ENCODE measurements around the gene TTC9C.
"Not testable (repeated sequence)": the region's sequence is repeated elsewhere in the genome, so short reads cannot be mapped to it uniquely, and the experiment has no call there.

TTC9C gene, protein sequence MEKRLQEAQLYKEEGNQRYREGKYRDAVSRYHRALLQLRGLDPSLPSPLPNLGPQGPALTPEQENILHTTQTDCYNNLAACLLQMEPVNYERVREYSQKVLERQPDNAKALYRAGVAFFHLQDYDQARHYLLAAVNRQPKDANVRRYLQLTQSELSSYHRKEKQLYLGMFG

GRCh38 chr11:62728171-62728988 lies at the start of gene TTC9C:
Gene TTC9C, plus strand, starts transcription at chr11:62728486. Its CDS starts 363 bp downstream, at chr11:62728849.
- H3K9me3 Mint-ChIP-seq: no peaks in the 10 kb centered on the region
- H3K4me1 Mint-ChIP-seq: peaks cover 29% of the 10 kb centered on the region
- ATAC-seq: peak; percentile 36
- peak within 1 kb of the TSS; percentile 99 for H3K27ac Mint-ChIP-seq
- peak; percentile 63 to 90 for DNase-seq (ENCODE audit: low spot score in 2 of 2)
- peaks cover 95% of the 10 kb centered on the region for H3K36me3 Mint-ChIP-seq
- H3K4me3 Mint-ChIP-seq: peak within 1 kb of the TSS; percentile 89

- Mint-ChIP-seq H3K36me3 (peaks cover 52% of the 10 kb centered on the region), H3K4me3 (peak within 1 kb of the TSS; percentile 91), H3K9me3 (no peaks in the 10 kb centered on the region), H3K4me1 (peaks cover 42% of the 10 kb centered on the region), H3K27ac (peak within 1 kb of the TSS; percentile 97)
- DNase-seq (ENCODE audit: low spot score in 2 of 2): peak; percentile 60 to 90
- ATAC-seq: peak; percentile 91
These were observed 49.3 kb upstream of the TTC9C start, which contains the start of gene UBXN1 for GRCh38 chr11:62678770-62679696. Gene UBXN1, minus strand, starts transcription at chr11:62679073. Its CDS starts 150 bp downstream, at chr11:62678923.

GRCh38 chr11:62680825-62681240 lies 47.5 kb upstream of the TTC9C start:
- peaks cover 35% of the 10 kb centered on the region for H3K36me3 Mint-ChIP-seq
- H3K9me3 Mint-ChIP-seq: no peaks in the 10 kb centered on the region
- peak; percentile 81 for ATAC-seq
- DNase-seq (ENCODE audit: low spot score in 2 of 2): peak in 1 of 2 donors; percentile 65
- peak overlapping the region; percentile 91 for H3K4me3 Mint-ChIP-seq
- H3K4me1 Mint-ChIP-seq: peaks cover 36% of the 10 kb centered on the region
- no peak overlapping the region for H3K27ac Mint-ChIP-seq

- Mint-ChIP-seq H3K27ac (no peak overlapping the region), H3K9me3 (no peaks in the 10 kb centered on the region), H3K4me1 (peaks cover 21% of the 10 kb centered on the region), H3K36me3 (peaks cover 18% of the 10 kb centered on the region), H3K4me3 (no peak overlapping the region)
- DNase-seq (ENCODE audit: low spot score in 2 of 2): no peak
- no peak for ATAC-seq
These were observed 45.8 kb upstream of the TTC9C start for GRCh38 chr11:62682518-62682917.

DNA sequence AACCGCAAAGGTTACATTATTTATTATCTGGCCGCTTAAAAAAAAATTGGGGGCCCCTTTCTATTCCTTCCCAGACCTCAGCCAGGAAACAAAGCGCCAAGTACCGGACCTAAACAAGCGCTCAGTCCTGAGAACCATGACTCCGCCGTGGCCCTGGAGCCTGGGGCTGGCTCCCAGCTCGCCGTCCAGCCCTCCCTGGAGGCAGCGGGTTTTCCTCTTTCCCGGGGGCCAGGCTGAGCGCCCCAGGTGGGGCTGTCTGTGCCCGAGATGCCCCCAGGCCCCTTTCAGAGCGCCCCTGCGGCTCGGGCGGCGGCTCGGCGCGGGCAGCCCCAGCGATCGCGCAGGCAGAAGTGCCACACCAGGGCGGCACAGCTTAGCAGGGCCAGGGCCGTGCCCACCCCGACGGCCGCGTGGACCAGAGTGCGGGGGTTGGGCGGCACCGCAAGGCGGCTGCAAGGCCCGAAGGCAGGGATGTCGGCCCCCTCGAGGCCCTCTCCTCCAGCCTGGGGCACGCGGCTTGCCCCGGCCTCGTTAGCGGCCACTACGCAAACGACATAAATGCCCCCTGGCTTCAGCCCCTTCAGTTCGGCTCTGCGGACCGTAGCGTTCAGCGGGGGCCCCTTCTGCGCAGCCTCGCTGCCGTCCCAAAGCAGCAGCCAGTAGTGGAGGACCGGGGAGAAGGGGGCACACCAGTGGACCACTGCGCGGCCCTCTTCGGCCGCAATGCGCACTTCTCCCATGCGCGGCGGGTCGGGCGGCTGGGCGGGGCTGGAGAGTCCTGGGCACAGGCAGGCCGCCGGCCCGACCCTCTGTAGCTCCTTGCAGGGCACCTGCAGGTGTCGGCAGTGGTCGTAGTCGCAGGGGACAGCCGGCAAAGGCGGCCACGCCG lies 40.5 kb upstream of the TTC9C start:
- ATAC-seq: peak; percentile 16
- no peak for DNase-seq (ENCODE audit: low spot score in 2 of 2)

GRCh38 chr11:62688491-62688890 lies 39.8 kb upstream of the TTC9C start:
- H3K9me3 Mint-ChIP-seq: no peaks in the 10 kb centered on the region
- ATAC-seq (no peak), DNase-seq (ENCODE audit: low spot score in 2 of 2) (no peak)
- no peaks in the 10 kb centered on the region for H3K4me1 Mint-ChIP-seq
- H3K4me3 Mint-ChIP-seq: no peak overlapping the region
- H3K36me3 Mint-ChIP-seq: peaks cover 26% of the 10 kb centered on the region
- H3K27ac Mint-ChIP-seq: no peak overlapping the region

More for the DNA sequence above, 40.5 kb upstream of the TTC9C start:
- Mint-ChIP-seq H3K9me3 (no peaks in the 10 kb centered on the region), H3K4me1 (no peaks in the 10 kb centered on the region), H3K27ac (no peak overlapping the region), H3K36me3 (peaks cover 23% of the 10 kb centered on the region), H3K4me3 (no peak overlapping the region)

GRCh38 chr11:62689421-62690183 lies 38.7 kb upstream of the TTC9C start, which contains the start of gene LRRN4CL:
Gene LRRN4CL, minus strand, starts transcription at chr11:62689530. Its CDS starts 1,022 bp downstream, at chr11:62688508.
- H3K4me1 Mint-ChIP-seq: peaks cover 3% of the 10 kb centered on the region
- ATAC-seq (no peak), DNase-seq (ENCODE audit: low spot score in 2 of 2) (no peak)
- no peaks in the 10 kb centered on the region for H3K9me3 Mint-ChIP-seq
- H3K4me3 Mint-ChIP-seq: no peak within 1 kb of the TSS
- H3K36me3 Mint-ChIP-seq: peaks cover 34% of the 10 kb centered on the region
- H3K27ac Mint-ChIP-seq: no peak within 1 kb of the TSS

GRCh38 chr11:62693624-62694023 lies 34.7 kb upstream of the TTC9C start:
- DNase-seq (ENCODE audit: low spot score in 2 of 2); H3K4me1 Mint-ChIP-seq; H3K9me3 Mint-ChIP-seq; H3K27ac Mint-ChIP-seq; ATAC-seq; H3K4me3 Mint-ChIP-seq: not testable (repeated sequence)
- peaks cover 57% of the 10 kb centered on the region for H3K36me3 Mint-ChIP-seq

- no peak overlapping the region for H3K4me3 Mint-ChIP-seq
- DNase-seq (ENCODE audit: low spot score in 2 of 2) (peak; percentile 64 to 86), ATAC-seq (peak; percentile 85)
- H3K4me1 Mint-ChIP-seq: peaks cover 9% of the 10 kb centered on the region
- H3K27ac Mint-ChIP-seq: peak overlapping the region; percentile 41
- H3K9me3 Mint-ChIP-seq: no peaks in the 10 kb centered on the region
- H3K36me3 Mint-ChIP-seq: peaks cover 58% of the 10 kb centered on the region
These were observed 33.7 kb upstream of the TTC9C start for GRCh38 chr11:62694455-62695167.

- H3K27ac Mint-ChIP-seq: peak overlapping the region; percentile 76
- H3K4me1 Mint-ChIP-seq: peaks cover 25% of the 10 kb centered on the region
- ATAC-seq (peak; percentile 48), DNase-seq (ENCODE audit: low spot score in 2 of 2) (no peak)
- H3K4me3 Mint-ChIP-seq: no peak overlapping the region
- H3K9me3 Mint-ChIP-seq: no peaks in the 10 kb centered on the region
- H3K36me3 Mint-ChIP-seq: peaks cover 66% of the 10 kb centered on the region
These were observed 26.0 kb upstream of the TTC9C start for GRCh38 chr11:62702246-62702645.

DNA sequence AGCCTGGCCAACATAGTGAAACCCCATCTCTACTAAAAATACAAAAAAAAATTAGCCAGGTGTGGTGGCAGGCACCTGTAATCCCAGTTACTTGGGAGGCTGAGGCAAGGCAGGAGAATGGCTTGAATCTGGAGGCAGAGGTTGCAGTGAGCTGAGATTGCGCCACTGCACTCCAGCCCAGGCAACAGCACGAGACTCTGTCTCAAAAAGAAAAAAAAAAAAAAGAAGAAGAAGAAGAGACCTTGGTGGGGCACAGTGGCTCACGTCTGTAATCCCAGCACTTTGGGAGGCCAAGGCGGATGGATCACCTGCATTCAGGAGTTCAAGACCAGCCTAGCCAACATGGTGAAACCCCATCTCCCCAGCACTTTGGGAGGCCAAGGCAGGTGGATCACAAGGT lies 24.4 kb upstream of the TTC9C start:
- ATAC-seq: not testable (repeated sequence)
- peaks cover 40% of the 10 kb centered on the region for H3K4me1 Mint-ChIP-seq

DNA sequence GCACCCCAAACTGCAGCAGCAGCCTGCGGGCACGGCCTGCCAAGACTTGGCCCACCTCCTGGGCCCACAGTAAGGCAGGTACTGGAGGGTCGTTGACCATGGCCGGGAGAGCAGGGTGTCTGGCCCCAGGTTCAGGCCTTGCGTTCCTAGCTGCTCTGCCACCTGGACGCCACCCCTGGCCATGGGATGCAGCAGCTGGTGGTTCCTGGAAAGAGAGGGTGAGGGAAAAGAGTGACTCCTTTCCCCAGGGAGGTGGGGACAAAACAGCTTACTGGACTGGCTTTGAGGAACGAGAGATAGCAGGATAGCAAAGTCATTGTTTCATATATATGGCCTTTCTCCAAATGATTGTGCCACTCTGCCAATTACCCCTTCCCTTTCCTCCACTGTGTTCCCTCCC lies 22.9 kb upstream of the TTC9C start:
- Mint-ChIP-seq H3K9me3 (no peaks in the 10 kb centered on the region), H3K4me3 (peak overlapping the region; percentile 88), H3K4me1 (peaks cover 55% of the 10 kb centered on the region), H3K36me3 (peaks cover 69% of the 10 kb centered on the region), H3K27ac (peak overlapping the region; percentile 87)
- ATAC-seq (no peak), DNase-seq (ENCODE audit: low spot score in 2 of 2) (no peak)

More for the DNA sequence above, 24.4 kb upstream of the TTC9C start:
- H3K9me3 Mint-ChIP-seq; H3K27ac Mint-ChIP-seq; H3K4me3 Mint-ChIP-seq; DNase-seq (ENCODE audit: low spot score in 2 of 2): not testable (repeated sequence)
- peaks cover 58% of the 10 kb centered on the region for H3K36me3 Mint-ChIP-seq

All from stimulated activated effector memory CD8-positive, alpha-beta T cell treated with anti-CD3 and anti-CD28 coated beads, Interleukin-12 subunit alpha, Interleukin-12 subunit beta, amount 100 ng/mL, for 72 hours (primary cell).